HG03354 (cell line): ENCODE results near the gene SEPTIN8.

Experiments used
- ATAC-seq: cut with Tn5 transposase; IDR thresholded peaks from one replicate; pipeline ENCODE4 v1.9.1; 2021; ENCODE audit warnings: mild to moderate bottlenecking; ENCODE audit not compliant: unreplicated experiment, poor library complexity, severe bottlenecking

SEPTIN8 gene

DNA sequence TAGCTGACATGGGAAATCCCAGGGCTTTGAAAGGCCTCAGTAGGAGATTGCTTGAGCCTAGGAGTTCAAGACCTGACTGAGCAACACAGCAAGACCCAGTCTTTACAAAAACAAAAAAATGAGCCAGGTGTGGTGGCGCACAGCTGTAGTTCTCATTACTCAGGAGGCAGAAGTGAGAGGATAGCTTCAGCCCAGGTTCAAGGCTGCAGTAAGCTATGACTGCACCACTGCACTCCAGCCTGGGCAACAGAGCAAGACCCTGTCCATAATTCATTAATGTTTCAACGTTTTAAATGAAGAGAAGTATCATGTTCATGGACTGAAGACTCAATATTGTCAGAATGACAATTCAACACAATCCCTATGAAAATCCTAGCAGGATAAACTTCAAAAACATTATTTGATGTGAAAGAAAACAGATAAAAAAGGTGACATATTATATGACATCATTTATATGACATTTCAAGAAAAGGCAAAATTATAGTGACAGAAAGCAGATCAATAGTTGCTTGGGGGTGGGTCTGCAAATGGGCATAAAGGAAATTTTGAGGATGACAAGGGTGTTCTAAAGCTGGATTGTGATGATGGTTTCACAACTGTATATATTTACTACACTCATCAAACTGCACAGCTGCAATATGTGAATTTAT lies 43.4 kb downstream of the SEPTIN8 start:
- ATAC-seq: no peak

DNA sequence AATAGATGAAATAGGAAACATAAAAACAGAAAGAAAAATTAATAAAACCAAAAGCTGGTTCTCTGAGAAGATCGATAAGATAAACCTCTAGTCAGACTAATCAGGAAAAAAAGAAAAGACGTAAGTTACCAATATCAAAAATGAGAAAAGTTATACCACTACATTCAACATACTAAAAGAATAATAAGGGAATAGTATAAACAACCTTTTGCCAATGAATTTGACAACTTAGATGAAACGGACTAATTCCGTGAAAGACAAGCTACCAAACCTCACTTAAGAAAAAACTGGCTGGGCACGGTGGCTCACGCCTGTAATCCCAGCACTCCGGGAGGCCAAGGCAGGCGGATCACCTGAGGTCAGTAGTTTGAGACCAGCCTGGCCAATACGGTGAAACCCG lies 47.1 kb downstream of the SEPTIN8 start:
- no peak for ATAC-seq

DNA sequence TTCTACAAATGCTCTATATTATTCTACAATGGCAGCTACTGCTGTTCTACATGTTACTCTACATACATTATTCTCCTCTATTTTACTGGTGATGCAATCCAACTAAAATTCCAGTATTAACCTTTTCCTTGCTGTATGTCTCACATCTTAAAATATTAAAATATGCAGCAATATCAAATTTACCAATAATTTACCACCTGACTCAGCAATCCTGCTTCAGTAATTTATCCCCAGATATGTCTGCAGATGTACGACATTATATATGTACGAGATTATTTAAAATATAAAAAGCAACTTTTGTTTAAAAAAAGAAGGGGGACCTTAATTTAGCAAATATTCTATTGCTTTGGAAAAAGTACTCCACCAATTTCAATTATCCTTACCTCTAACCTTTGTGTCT lies 51.3 kb downstream of the SEPTIN8 start:
- no peak for ATAC-seq

DNA sequence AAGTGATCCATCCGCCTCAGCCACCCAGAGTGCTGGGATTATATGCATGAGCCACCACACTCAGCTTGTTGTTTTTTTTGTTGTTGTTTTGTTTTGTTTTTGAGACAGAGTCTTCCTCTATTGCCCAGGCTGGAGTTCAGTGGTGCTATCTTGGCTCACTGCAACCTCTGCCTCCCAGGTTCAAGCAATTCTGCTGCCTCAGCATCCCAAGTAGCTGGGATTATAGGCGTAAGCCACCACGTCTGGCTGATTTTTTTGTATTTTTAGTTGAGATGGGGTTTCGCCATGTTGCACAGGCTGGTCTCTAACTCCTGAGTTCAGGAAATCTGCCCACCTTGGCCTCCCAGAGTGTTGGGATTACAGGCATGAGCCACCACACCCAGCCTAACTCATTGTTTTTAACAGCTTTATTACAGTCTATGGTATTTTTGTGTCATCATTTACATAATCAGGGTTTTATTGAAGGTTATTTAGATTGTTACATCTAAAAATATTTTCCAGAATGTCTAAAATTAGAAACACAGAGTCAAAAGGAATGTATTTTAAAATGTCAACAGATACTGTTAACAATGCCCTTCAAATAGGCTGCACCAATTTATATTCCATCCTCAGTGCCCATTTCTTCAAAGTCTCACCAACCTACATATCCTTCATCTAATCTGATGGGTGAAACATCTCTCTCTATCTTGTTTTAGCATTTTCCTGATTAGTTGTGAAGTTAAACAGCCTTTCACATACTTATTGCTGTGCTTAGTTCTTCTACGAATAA lies 58.3 kb downstream of the SEPTIN8 start:
- ATAC-seq: no peak

DNA sequence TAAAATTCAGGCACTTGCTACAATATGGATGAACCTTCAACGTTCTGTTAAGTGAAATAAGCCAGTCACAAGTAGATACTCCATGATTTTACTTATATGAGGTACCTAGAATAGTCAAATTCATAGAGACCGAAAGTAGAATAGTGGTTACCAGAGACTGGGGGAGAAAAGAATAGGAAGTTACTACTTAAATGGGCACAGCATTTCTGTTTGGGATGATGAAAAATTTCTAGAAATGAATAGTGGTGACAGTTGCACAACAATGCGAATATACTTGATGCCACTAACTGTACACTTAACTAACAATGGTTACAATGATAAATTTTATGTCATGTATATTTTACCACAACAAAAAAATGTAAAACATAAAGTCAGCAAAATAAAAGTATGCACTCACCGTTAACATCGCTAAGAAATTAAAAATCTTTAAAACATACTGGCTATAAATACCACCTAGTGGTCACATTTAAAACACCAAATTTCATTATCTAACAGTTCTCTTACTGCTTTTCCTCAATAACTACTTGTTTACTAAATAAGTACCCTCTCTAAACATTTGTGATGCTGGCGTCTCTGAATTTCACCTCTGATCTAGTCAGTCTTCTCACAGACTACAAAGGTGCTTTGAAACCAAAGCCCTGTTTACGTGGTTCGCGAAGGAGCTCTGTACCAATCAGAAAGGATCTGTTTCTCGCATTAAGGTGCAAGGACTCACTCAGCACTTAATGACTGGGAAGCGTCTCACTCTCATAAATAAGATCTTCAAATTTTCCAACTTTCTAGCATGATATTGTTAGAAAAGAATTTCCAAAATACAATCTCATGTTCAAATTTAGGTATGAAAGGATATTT lies 62.4 kb downstream of the SEPTIN8 start:
- ATAC-seq: no peak

DNA sequence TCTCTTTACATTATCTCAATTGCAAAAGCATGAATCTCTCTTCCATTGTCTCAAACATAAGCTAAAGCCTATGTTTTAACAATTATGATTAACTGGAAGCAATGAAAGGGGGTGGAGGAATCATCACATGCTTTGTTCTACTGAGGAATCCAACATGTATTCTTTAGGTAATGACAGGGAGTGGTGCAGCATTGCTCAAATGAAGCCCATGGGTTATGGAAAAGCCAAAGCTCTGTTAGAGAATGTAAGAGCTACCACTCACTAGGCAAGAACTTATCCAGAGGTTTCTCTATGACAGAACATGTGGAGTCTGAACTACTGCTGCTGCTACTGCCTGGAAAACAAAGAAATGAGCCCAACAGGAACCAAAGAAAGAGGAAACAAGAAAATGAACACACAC lies 68.4 kb downstream of the SEPTIN8 start:
- no peak for ATAC-seq

DNA sequence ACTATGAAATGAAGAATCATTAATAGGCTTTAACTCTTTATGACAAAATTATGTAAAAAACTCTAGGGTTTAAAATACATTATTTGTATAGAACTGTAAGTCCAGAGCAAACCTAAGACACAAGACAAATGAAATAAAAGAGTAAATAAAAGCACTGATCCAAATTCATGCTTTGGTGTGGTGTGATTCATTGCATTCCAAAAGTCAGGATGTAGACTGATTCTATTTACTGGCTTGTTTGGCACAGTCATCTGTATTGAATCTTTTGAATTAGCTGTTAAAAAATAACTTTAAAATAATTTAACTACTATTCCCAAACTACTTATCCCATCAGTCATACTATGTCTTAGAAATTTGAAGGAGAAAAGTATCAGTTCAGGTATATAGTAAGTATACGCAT lies 72.2 kb downstream of the SEPTIN8 start:
- ATAC-seq: no peak
